Neural cell (in vitro differentiated cells): ENCODE measurements around the gene CNTFR.

Experiments used
- CTCF ChIP-seq: fragments of 450-650 bp; IDR thresholded peaks from 2 replicates; pipeline ENCODE4 v1.5.1; 2014; ENCODE audit warnings: antibody characterized with exemption, mild to moderate bottlenecking, moderate library complexity; ENCODE audit not compliant: poor library complexity, severe bottlenecking
- EP300 ChIP-seq: fragments of 450-650 bp; conservative IDR thresholded peaks from 2 replicates; pipeline ENCODE4 v1.6.1; 2014; ENCODE audit warnings: antibody characterized with exemption, mild to moderate bottlenecking, moderate library complexity; ENCODE audit not compliant: poor library complexity, severe bottlenecking
- EZH2 ChIP-seq: fragments of 200-600, 300-800 bp; shearing (Covaris generic), sonication (generic); IDR thresholded peaks from 2 replicates; pipeline ENCODE4 v1.6.1; 2014; ENCODE audit warnings: antibody characterized with exemption, low read length, borderline replicate concordance, mild to moderate bottlenecking; ENCODE audit not compliant: insufficient read depth, poor library complexity, severe bottlenecking
- POLR2AphosphoS5 ChIP-seq: IDR thresholded peaks from 2 replicates; pipeline ENCODE4 v1.6.1; 2012
- RAD21 ChIP-seq: fragments of 450-650 bp; conservative IDR thresholded peaks from 2 replicates; pipeline ENCODE4 v1.6.1; 2014; ENCODE audit warnings: antibody characterized with exemption, mild to moderate bottlenecking, moderate library complexity
- REST ChIP-seq: IDR thresholded peaks from 2 replicates; pipeline ENCODE4 v1.6.1; 2012; ENCODE audit warnings: borderline replicate concordance
- TAF1 ChIP-seq: IDR thresholded peaks from 2 replicates; pipeline ENCODE4 v1.6.1; 2012; ENCODE audit warnings: low read depth

GRCh38 chr9:34636791-34637355 is 47.3 kb upstream of the CNTFR start:
- TF ChIP-seq CTCF (no peak), REST (no peak), POLR2AphosphoS5 (no peak), RAD21 (no peak), EZH2 (no peak), TAF1 (no peak), EP300 (no peak)
